Measurements from ENCODE around the gene PRLR. TPM values are rescaled to one million over a fixed set of nuclear protein-coding genes. Genes with fewer than 3 reads are reported as not detected.

Gene PRLR
- total and polyA plus RNA-seq, 11 donors, result 0.08 to 2.2 (median 0.57) TPM

GRCh38 chr5:35233121-35233520, 2.8 kb upstream of the PRLR start:
- no peak for DNase-seq
- WGBS, 4 donors, result 70 to 79% (median 78%) methylated on average over 4 of the region's 4 CpGs
- no peaks in the 10 kb centered on the region for H3K9me3 ChIP-seq
- H3K27ac ChIP-seq, result no peak overlapping the region
- TF ChIP-seq POLR2A (IDR thresholded peaks at IDR 0.05) (no peak), CTCF (IDR thresholded peaks at IDR 0.05) (no peak)
- H3K36me3 ChIP-seq, result no peaks in the 10 kb centered on the region
- H3K4me3 ChIP-seq, result no peak overlapping the region
- no peak for ATAC-seq
- intact Hi-C loops (cut with DNase I), result no loop called here
- H3K27me3 ChIP-seq, result peaks cover 0 to 40% (median 21%) of the 10 kb centered on the region in 9 donors
- peaks cover 0 to 15% (median 8%) of the 10 kb centered on the region in 12 donors for H3K4me1 ChIP-seq

- intact Hi-C loops (cut with DNase I), result no loop called here
- Histone ChIP-seq H3K9me3 (no peaks in the 10 kb centered on the region), H3K36me3 (no peaks in the 10 kb centered on the region), H3K27me3 (peaks cover 0 to 46% (median 23%) of the 10 kb centered on the region in 9 donors), H3K4me3 (no peak overlapping the region), H3K4me1 (peaks cover 0 to 15% (median 8%) of the 10 kb centered on the region in 12 donors), H3K27ac (no peak overlapping the region)
- WGBS, 4 donors, result 73 to 88% (median 86%) methylated on average over 2 to 5 of the region's 5 CpGs
- no peak for TF ChIP-seq POLR2A (IDR thresholded peaks at IDR 0.05)
- no peak for TF ChIP-seq CTCF (IDR thresholded peaks at IDR 0.05)
- DNase-seq (no peak), ATAC-seq (no peak)
Measured at GRCh38 chr5:35232124-35232523, 1.8 kb upstream of the PRLR start.

GRCh38 chr5:35229076-35230037, 930 bp downstream of the PRLR start:
- TF ChIP-seq CTCF (IDR thresholded peaks at IDR 0.05) (no peak), POLR2A (IDR thresholded peaks at IDR 0.05) (no peak)
- no peaks in the 10 kb centered on the region for H3K36me3 ChIP-seq
- ATAC-seq, result no peak
- no peak for DNase-seq
- 8% methylated on average over 30 of the region's 30 CpGs for WGBS, 4 donors
- H3K4me3 ChIP-seq, result peak overlapping the region; percentile 17 to 59 (median 48)
- no peaks in the 10 kb centered on the region for H3K9me3 ChIP-seq
- no peak overlapping the region for H3K27ac ChIP-seq
- peaks cover 0 to 15% (median 8%) of the 10 kb centered on the region in 12 donors for H3K4me1 ChIP-seq
- intact Hi-C loops (cut with DNase I), result no loop called here
- H3K27me3 ChIP-seq, result peaks cover 0 to 46% (median 25%) of the 10 kb centered on the region in 9 donors

GRCh38 chr5:35228310-35228709, 2.0 kb downstream of the PRLR start:
- H3K36me3 ChIP-seq, result no peaks in the 10 kb centered on the region
- no peak for DNase-seq
- intact Hi-C loops (cut with DNase I), result no loop called here
- TF ChIP-seq POLR2A (IDR thresholded peaks at IDR 0.05) (no peak), CTCF (IDR thresholded peaks at IDR 0.05) (no peak)
- H3K27ac ChIP-seq, result no peak overlapping the region
- H3K9me3 ChIP-seq, result no peaks in the 10 kb centered on the region
- H3K4me3 ChIP-seq, result no peak overlapping the region
- peaks cover 0 to 46% (median 25%) of the 10 kb centered on the region in 9 donors for H3K27me3 ChIP-seq
- 40 to 96% (median 47%) methylated on average over 2 of the region's 2 CpGs for WGBS, 4 donors
- ATAC-seq, result no peak
- peaks cover 0 to 15% (median 8%) of the 10 kb centered on the region in 12 donors for H3K4me1 ChIP-seq

Measured in heart left ventricle (tissue), 16 donors.